Stimulated activated CD8-positive, alpha-beta memory T cell treated with anti-CD3 and anti-CD28 coated beads, Interleukin-15, amount 100 ng/mL, for 1 hour (primary cell): Measurements from ENCODE around the gene SP2.
"Not testable (repeated sequence)": the region's sequence is repeated elsewhere in the genome, so short reads cannot be mapped to it uniquely, and the experiment has no call there.

Source experiments
- DNase-seq: peaks from one replicate; pipeline ENCODE4 v3.0.0-alpha.2; 2020; ENCODE audit warnings: low read depth

Gene SP2

DNA sequence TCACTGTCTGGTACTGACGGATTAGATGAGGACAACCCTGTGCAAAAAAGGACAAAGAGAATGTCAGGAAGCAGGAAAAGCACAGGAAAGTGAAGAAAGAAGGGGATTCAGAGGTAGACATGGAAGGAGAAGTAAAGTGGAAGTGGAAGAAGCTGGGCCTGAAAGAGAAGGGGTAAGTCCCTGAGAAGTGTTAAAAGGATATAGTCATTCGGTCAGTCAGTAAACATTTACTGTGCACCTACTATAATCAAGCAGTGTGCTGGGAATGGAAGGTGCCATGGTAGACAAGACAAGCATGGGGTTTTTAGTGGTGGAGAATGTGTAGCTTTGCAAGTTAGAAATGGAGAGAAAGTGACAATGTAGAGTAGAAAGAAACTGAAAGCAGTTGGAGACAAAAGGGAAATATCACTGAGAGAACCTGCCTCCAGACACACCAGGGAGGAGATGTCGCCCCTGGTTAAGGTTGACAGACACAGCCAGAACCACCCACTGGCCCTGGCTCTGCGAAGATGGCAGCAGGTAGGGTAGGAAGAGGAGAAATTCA, 4.4 kb upstream of the SP2 start:
- no peak for DNase-seq

DNA sequence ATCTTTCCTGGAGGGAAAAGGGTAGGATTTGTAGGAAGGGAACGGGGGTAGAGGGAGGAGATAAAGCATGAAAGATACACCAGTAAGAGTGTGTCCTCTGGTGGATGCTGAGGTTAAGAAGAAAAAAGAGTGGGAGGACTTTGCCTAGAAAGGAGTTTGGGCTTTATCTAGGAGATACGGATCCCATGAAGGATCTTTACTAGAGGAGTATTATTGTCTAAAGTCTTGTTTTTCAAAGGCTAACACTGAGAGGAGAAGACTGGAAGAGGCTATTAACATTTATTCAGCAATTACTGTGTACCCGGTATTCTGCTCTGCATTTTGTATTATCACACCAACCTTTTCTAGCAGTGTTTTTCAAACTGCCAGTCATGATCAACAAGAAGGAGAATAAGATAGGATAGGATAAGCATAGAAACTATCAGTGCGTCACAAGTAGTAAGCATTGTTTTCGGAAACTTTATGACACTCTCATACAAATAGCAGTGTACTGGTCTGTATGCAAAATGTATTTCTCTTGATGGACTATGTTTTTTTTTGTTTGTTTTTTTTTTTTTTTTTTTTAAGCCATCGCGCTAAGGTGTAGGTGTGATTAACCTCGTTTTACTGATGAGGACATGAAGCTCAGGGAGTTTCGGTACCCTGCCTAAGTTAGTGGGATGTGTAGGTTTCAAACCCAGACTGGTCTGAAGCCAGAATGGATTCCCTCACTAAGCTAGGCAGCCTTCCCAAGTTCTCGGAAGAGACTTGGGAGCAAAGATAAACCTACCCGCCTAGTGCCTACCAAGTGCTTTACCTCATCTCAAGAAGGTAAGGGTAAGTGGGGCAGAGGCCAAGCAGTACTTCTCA, 1.3 kb upstream of the SP2 start:
- DNase-seq: no peak

DNA sequence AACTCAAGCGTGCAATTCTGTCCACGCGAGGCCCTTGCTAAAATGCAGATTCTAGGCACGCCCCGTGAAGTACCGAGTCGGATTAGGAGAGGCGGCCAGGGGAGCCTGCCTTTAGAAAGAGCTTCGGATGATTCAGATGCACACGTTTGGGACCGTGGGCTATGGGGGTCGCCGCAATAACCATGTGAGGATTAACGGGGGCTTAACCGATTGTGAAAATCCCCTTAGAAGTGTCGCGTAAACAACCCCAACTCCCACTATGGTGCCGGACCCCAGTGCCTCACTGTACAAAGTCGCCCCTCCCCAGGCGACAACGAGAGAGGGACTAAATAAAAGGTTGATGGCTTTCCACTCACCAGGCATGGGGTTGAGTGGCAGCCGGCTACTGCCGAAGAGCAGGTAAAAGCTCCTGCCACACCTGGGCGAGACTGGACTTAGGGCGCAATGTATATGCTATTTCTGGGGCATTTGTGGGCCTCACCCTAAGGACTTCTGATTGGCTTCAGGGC, 635 bp upstream of the SP2 start:
- DNase-seq: no peak

DNA sequence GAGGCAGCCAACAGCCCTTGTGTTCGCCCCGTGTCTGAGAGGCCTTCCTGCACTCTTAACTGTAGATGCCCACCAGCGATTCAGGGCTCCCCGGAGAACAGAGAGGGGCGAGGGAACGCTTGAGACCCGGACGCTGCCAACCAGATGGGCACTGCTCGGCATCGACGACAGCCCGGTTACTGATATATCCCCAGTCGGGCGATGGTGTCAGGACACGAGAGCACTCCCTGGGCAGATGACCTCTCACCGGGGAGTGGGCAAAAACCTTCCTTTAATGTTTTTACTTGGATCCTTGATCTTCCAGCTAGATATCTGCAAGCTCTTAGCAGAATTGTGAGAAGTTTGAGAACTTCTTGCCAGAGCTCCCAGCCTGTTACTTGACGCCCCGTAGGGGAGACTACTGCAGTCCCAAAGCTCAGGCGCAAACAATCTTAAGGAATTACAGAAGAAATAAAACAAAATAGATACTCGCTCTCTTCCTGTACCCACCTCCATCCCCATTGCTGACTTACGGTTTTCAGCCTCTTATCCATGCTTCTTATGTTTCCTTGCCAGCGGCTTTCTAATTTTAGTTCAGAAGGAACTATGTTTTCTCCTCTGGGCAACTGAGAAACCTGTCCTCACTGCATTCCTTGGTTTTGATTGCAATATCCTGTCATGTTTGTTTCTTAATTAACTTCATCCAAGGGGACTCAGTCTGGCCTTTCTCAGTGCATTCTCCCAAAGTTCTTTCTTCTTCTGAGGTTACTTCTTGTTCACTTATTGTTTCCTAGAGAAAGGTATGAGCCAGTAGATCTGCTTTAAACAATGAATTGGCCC, 845 bp downstream of the SP2 start:
- no peak for DNase-seq

DNA sequence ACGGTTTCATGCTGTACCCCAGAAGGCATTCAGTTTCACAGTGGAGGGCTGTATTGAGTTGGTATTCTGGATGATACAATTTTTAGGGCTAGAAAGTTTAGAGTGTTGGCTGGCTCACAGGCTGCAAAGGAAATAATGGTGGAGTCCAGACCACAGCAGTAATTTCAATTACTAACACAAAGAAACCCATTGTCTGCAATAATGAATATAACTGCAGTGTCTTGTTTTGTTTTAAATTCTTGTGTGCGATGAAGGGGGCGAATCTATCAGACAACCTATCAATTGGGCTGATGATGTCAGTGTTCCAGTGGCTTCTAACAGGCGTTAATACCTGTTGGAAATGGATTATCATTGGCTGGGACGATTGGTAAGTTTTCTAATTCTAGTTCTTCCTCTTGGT, 1.5 kb downstream of the SP2 start:
- DNase-seq: no peak

DNA sequence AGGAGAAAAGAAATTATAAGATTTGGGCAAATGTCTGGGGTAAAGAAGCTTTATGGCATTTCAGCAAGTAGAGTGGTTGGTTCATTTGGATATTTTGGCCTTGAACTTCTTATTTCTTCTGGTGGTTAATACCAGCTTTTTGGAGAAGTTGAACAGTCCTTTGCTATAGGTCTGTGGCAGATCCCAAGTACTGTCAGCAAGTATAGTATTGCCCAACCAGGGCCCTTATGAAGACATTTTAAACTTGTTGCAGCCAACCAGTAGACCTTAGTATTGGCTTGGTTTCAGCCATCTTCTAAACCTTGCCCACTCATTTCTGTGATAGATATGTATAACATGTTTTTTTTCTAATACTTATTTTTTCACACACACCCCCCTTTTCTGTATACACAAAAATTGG, 2.2 kb downstream of the SP2 start:
- no peak for DNase-seq

DNA sequence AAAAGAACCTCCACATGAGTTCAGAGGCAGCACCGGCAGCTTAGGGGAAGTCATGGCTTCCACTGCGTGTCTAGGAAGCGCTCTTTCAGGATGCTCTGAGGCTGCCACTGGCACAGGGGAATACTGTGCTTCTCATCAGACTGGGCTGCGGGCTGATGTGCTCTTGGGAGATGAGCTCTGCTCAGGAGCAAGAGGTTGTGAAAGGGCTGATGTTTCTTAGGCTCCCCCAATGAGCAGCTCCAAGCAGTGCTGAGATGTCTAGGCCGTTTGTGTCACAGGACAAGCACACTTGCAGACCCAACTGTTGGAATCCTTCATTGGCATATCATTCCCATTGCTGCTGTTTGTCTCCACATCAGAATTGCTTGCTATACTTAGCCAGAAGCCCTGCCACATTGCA, 3.6 kb downstream of the SP2 start:
- DNase-seq: no peak

DNA sequence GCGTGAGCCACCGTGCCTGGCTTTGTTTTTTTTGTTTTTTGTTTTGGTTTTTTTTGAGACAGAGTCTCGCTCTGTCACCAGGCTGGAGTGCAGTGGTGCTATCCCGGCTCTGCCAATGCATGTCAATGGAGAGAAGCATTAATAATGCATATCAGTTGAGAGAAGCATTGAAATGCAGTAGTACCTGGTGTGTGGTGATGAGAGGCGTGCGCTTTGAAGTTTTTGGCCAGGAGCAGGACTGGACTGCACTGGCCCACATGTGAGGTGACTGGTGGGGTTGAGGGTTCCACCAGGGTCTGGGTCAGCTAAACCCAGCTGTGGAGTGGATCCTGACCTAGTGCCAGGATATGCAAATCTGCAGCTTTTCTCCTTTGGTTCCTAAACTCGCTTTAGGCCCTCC, 5.4 kb downstream of the SP2 start:
- DNase-seq: no peak

DNA sequence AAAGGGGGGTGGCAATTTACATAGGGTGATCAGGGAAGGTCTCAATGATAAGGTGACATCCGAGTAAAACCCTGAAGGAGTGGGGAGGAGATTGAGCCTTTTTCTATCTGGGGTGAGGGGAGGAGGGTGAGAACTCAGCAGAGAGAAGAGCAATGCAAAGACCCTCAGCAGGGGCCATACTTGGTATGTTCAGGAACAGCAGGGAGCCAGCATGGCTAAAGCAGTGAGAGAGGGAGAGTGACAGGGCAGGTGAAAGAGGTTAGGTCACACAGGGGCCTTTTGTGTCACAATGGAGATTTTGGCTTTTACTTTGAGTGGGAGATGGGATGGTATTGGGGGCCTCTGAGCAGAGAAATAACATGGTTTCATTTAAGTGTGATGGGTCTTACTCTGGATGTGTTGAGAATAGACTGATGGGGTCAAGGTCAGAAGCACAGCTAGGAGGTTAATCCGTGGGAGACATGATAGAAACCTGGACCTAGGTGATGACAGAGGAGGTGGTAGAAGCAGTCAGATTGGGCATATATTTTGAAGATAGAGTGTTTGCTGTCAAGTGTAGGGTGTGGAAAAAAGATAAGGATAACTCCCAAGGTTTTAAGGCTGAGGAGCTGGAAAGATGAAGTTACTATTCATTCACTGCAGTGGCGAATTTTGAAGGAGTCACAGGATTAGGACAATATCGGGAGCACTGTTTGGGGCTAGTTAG, 6.2 kb downstream of the SP2 start:
- DNase-seq: no peak

DNA sequence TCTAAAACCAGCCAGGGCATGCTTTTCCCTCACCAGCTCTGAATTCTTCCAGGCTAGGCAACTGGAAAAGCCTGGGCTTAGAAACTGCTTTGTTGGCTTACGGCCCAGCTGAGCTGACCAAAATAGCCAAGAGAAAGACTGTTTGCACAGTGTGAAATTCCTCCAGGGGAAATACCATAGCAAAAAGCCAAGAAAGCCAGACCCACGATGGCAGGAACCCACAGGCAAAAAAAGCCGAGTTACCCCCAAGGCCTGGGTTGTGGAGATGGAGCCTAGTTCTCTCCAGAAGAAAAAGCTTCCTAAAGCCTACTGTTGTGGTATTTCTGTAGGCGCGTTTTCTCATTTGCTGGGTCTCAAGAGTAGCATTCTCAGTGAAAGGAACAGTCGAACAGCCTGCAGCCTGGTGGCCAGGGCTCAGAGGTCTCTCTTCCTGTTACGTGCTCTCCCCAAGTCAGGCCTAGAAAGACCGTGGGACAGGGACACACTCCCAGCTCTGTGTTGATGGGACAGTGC, 9.2 kb downstream of the SP2 start:
- DNase-seq: no peak

DNA sequence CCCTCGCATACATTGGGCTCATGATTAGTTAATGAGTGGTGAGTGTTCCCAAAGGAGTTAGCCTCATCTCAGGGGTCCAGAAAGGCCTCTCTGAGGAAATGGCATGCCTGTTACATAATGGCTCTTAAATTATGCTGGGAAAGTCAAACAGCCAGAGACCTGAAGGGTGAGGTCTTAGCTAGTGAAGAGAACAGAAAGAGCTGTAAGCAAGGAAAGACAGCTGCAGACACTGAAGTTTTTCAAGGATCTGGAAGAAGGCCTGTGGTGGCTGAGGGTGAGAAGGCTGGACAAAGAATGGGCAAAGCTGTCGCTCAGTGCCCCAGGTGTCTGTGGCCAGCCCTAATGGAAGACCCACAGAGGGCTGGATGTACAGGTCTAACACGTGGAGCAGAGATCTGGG, 10.4 kb downstream of the SP2 start:
- no peak for DNase-seq

DNA sequence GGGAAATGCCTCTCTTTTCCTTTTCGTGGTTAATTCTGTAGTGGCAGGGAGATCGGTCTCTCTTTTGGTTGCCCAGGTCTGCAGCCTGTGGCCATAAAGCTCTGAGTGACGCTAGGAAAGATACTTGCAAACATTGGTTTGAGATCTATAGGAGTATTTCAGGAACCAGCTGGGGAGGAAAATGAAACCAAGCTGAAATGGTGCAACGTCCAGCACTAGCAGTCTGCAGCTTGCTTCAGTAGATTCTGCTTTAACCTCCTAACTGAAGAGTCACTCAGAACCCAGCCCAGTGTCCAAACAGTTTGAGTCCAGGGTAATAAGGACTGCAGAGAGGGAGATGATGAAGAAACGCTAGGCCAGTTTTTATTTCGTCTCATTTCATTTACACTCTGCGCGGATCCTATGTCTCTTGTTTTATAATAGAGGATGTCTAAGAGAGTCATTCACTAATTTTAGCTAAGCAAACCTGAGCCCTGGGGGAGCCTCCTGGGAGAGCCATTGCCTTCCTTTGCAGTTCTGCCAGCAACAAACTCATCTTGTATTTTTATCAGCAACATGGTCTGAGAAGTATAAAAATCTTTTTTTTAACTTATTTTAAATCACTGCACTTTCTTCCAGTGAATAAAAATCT, 12.0 kb downstream of the SP2 start:
- no peak for DNase-seq

DNA sequence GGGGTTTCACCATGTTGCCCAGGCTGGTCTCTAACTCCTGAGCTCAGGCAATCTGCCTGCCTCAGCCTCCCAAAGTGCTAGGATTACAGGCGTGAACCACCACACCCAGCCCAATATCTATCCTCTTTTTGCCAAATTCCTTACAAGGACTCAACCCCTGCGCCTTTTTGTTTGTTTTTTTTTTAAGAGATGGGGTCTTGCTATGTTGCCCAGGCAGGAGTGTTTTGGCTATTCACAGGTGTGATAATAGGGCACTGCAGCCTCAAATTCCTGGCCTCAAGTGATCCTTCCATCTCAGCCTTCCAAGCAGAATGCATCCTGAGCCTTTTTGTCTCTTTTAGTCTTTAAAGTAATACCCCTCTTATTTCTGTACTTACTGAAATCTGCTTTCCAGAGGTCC, 17.0 kb downstream of the SP2 start:
- DNase-seq: no peak

DNA sequence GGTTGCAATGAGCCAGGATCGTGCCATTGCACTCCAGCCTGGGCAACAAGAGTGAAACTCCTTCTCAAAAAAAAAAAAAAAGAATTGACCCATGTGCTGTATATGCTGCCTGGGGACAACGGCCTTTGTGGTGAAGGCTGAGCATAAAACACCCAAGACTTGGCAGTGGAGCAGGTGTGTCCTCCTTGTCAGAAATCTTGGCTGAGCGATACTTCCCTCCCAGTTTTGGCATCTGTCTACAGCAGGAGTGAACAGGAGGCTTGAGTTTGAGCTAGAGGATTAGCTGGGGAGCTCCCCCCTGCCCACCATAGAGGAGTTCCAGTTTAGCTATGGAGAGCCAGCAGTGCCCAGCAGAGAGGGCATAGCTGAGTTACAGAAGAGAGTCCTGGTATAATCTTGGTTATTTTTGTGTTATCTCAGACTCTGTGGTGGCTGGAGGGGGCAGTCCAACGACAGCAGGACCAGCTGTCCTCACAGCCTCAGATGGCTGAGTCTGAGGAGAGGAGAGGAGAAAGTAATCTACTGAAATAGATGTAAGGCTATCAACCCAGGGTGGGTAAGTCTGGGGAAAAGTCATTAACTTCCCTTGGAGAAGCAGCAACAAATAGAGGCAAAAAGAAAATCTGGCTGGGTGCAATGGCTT, 18.4 kb downstream of the SP2 start:
- DNase-seq: no peak

DNA sequence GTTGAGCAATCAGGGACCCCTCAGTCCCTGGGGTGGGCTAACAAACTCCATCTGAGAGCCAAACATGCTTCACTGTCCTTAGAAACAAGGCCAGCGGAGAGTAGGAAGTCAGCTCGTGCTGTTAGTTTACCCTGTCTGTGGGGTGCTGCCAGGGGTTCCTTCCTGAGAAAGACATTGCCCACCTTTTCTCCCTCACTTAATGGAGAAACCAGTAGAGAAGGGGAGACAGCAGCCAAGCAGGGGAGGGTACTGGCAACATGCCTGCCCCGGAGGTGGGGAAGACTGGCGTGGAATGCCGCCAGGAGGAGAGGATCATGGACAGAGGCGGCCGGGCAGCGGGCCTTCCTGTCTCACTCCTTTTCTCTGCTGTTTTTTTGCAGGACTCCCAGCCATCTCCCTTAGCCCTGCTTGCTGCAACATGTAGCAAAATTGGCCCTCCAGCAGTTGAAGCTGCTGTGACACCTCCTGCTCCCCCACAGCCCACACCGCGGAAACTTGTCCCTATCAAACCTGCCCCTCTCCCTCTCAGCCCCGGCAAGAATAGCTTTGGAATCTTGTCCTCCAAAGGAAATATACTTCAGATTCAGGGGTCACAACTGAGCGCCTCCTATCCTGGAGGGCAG, 19.9 kb downstream of the SP2 start:
- DNase-seq: no peak

DNA sequence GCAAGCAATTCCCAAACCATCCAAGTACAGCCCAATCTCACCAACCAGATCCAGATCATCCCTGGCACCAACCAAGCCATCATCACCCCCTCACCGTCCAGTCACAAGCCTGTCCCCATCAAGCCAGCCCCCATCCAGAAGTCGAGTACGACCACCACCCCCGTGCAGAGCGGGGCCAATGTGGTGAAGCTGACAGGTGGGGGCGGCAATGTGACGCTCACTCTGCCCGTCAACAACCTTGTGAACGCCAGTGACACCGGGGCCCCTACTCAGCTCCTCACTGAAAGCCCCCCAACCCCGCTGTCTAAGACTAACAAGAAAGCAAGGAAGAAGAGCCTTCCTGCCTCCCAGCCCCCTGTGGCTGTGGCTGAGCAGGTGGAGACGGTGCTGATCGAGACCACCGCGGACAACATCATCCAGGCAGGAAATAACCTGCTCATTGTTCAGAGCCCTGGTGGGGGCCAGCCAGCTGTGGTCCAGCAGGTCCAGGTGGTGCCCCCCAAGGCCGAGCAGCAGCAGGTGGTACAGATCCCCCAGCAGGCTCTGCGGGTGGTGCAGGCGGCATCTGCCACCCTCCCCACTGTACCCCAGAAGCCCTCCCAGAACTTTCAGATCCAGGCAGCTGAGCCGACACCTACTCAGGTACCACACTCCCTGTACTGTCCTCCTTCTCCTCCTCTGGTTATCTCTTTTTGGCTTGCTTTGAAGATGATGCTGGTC, 20.6 kb downstream of the SP2 start:
- DNase-seq: no peak

DNA sequence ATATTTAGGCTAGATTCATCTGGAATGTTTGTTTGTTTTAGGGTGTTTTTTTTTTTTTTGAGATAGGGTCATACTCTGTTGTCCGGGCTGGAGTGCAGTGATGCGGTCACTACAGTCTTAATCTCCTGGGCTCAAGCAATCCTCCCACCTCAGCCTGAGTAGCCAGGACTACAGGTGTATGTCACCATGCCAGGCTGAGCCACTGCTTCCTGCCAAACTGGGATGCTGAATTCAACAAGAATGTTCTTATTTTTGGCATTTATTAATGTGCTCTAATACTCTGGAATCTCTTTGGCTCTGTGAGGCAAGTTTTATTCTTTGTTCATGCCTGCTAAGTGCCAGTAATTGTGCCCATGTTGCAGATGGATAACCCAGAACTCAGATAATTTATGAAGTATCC, 21.5 kb downstream of the SP2 start:
- DNase-seq: no peak

DNA sequence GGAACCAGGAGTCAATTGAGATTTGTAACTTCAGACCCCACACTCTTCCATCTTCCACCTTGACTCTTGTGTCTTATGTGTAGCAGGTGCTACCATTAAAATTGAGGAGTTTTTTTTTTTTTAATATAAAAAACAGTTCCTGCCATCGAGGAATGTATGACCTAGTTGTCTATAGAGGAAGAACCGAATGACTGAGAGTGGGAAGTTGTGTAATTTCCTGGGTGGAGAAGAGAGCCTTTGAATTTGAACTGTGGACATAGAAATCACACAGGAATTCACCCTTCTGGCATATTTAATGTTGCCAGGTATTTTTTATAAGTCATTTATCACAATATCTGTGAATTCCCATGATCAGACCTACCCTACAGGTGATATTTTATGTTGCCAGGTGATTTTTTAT, 22.0 kb downstream of the SP2 start:
- DNase-seq: no peak

DNA sequence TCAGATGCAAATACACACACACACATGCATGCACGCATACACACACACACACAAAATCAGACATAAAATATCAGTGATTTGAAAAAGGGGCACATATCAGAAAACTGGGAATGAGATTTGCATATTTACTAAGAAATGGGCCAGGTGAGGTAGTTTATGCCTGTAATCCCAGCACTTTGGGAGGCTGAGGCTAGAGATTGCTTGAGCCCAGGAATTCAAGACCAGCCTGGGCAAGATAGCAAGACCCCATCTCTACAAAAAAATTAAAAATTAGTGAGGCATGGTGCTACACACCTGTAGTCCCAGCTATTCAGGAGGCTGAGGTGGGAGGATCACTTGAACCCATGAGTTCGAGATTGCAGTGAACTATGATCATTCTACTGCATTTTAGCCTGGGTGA, 23.0 kb downstream of the SP2 start:
- DNase-seq: no peak

DNA sequence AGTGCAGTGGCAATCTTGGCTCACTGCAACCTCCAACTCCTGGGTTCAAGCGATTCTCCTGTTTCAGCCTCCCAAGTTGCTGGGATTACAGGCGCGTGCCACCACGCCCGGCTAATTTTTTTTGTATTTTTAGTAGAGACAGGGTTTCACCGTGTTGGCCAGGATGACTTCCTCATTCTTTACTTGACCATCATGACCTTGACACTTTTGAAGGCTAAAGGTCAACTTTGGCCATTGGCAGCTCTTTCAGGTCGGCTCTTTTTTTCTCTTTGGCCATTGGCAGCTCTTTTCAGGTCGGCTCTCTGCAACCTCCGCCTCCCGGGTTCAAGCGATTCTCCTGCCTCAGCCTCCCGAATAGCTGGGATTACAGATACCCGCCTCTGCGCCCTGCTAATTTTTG, 23.9 kb downstream of the SP2 start:
- DNase-seq: not testable (repeated sequence)
